Tibial nerve (tissue), 4 donors: Measurements from ENCODE around the gene CCR5. TPM values are rescaled to one million over a fixed set of nuclear protein-coding genes. Genes with fewer than 3 reads are reported as not detected.

ENCODE experiments used
- DNase-seq, 2 donors: peaks; one replicate each; pipeline ENCODE4 v3.0.0-alpha.2; 2019; ENCODE audit warnings: low spot score in 2 of 2
- H3K27ac ChIP-seq, 4 donors: fragments of 200-600 bp; sonication (generic) in 3 of 4; one replicate each; pipeline ENCODE4 v1.5.1; 2017 to 2019; ENCODE audit warnings: mild to moderate bottlenecking in 1 of 4
- H3K27me3 ChIP-seq, 2 donors: fragments of 200-600 bp; sonication (generic) in 1 of 2; one replicate each; pipeline versions ENCODE4 v1.5.1 to v1.6.0; 2017 to 2019
- H3K36me3 ChIP-seq, 3 donors: fragments of 200-600 bp; sonication (generic); one replicate each; pipeline ENCODE4 v1.5.1; 2018 to 2019
- H3K4me1 ChIP-seq, 4 donors: fragments of 200-600 bp; sonication (generic) in 3 of 4; one replicate each; pipeline ENCODE4 v1.5.1; 2017 to 2019
- H3K4me3 ChIP-seq, 4 donors: fragments of 200-600 bp; sonication (generic) in 3 of 4; one replicate each; pipeline ENCODE4 v1.5.1; 2017 to 2019; ENCODE audit warnings: mild to moderate bottlenecking in 1 of 4, moderate library complexity in 1 of 4
- H3K9me3 ChIP-seq, 4 donors: fragments of 200-600 bp; sonication (generic) in 3 of 4; one replicate each; pipeline ENCODE4 v1.5.1; 2017 to 2019
- EP300 ChIP-seq, 2 donors: sonication (generic); formaldehyde crosslinking; IDR thresholded peaks; one replicate each; pipeline ENCODE4 v1.6.1; 2017; ENCODE audit warnings: antibody characterized with exemption in 2 of 2, mild to moderate bottlenecking in 1 of 2
- POLR2A ChIP-seq, 2 donors: fragments of 450-650 bp; IDR thresholded peaks; one replicate each; pipeline ENCODE4 v1.6.1; 2017; ENCODE audit warnings: antibody characterized with exemption in 2 of 2, mild to moderate bottlenecking in 2 of 2, moderate library complexity in 2 of 2
- WGBS, 2 donors: methylation state at CpG; one replicate each; pipeline ENCODE4 v1.1.5; 2018; 5-methylcytosine and 5-hydroxymethylcytosine counted together
- total RNA-seq, 4 donors: library from RNA; depleted of rRNA; stranded (reverse); fragments of >200 nt; gene quantifications; one replicate each; pipeline ENCODE4 v1.1.0, GENCODE V29; 2016
- TF ChIP-seq, protein P1 (sequence below), 5 experiments: fragments of 200-600 bp in 3 of 5; fragments of 450-650 bp in 2 of 5; sonication (generic) in 3 of 5; IDR thresholded peaks; one replicate each; pipeline ENCODE4 v1.5.1; 2016 to 2019; ENCODE audit warnings: antibody characterized with exemption in 5 of 5, mild to moderate bottlenecking in 3 of 5, moderate library complexity in 2 of 5

CCR5 gene
- total RNA-seq, 4 donors from 2014 or later: 0.22 to 1.2 (median 0.87) TPM

DNA sequence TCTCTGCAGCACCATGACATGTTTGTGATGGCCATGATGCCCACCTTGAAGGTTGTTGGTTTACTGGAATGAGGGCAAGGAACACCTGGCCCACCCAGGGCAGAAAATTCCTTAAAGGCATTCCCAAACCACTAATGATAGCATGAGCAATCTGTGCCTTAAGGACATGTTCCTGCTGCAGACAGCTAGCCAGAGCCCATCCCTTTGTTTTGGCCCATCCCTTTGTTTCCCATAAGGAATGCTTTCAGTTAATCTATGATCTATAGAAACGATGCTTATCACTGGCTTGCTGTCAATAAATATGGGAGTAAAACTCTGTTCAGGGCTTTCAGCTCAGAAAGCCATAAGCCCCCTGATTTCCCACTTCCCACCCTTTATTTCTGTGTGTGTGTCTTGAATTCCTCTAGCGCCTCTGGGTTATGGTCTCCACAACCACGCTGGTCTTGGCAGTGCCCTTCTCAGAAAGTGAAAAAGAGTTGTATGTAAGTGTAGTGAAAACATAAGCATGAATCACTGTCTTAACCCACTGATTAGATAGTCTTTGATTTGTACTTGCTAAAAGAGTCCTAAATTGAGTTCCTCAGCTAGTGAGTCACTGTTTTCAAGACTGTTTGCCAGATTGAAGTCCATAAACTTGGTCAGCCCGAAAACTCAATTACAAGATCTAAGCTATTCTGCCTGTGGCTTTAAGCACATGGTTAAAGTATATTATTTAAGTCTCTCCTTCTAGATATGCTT lies 35.8 kb upstream of the CCR5 start:
- H3K4me3 ChIP-seq: no peak overlapping the region
- WGBS, 2 donors: 51 to 62% methylated on average over 4 of the region's 4 CpGs
- no peaks in the 10 kb centered on the region for H3K27me3 ChIP-seq
- H3K36me3 ChIP-seq: no peaks in the 10 kb centered on the region
- no peaks in the 10 kb centered on the region for H3K4me1 ChIP-seq
- no peak for DNase-seq
- TF ChIP-seq EP300 (IDR thresholded peaks at IDR 0.05) (no peak), POLR2A (IDR thresholded peaks at IDR 0.05) (no peak)
- TF ChIP-seq, protein P1, sequence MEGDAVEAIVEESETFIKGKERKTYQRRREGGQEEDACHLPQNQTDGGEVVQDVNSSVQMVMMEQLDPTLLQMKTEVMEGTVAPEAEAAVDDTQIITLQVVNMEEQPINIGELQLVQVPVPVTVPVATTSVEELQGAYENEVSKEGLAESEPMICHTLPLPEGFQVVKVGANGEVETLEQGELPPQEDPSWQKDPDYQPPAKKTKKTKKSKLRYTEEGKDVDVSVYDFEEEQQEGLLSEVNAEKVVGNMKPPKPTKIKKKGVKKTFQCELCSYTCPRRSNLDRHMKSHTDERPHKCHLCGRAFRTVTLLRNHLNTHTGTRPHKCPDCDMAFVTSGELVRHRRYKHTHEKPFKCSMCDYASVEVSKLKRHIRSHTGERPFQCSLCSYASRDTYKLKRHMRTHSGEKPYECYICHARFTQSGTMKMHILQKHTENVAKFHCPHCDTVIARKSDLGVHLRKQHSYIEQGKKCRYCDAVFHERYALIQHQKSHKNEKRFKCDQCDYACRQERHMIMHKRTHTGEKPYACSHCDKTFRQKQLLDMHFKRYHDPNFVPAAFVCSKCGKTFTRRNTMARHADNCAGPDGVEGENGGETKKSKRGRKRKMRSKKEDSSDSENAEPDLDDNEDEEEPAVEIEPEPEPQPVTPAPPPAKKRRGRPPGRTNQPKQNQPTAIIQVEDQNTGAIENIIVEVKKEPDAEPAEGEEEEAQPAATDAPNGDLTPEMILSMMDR (IDR thresholded peaks at IDR 0.05): no peak
- peaks cover 0 to 15% (median 0%) of the 10 kb centered on the region in 4 donors for H3K9me3 ChIP-seq
- no peak overlapping the region for H3K27ac ChIP-seq

DNA sequence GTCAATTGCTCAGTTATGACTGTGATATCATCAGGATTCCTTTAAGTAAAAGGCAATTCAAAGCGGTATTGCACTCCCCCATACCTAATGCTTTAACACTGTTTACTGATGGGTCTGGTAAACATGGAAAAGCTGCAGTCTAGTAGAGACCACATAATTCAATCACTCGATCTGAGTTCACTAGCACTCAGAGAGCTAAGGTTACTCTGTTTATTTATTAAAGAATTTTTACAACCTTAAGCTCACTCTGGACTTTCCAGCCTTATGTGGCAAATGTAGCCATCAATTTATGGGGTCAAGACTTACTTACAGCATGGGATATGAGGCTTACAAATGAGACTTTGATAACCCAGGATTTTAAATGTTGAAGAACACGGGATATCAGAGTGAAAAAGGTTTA lies 35.2 kb upstream of the CCR5 start:
- no peaks in the 10 kb centered on the region for H3K4me1 ChIP-seq
- TF ChIP-seq EP300 (IDR thresholded peaks at IDR 0.05) (no peak), POLR2A (IDR thresholded peaks at IDR 0.05) (no peak)
- TF ChIP-seq, protein P1 (IDR thresholded peaks at IDR 0.05): no peak
- no peak overlapping the region for H3K27ac ChIP-seq
- WGBS, 2 donors: 76 to 77% methylated on average over 3 of the region's 3 CpGs
- no peak overlapping the region for H3K4me3 ChIP-seq
- H3K9me3 ChIP-seq: peaks cover 0 to 16% (median 0%) of the 10 kb centered on the region in 4 donors
- H3K36me3 ChIP-seq: no peaks in the 10 kb centered on the region
- no peaks in the 10 kb centered on the region for H3K27me3 ChIP-seq
- no peak for DNase-seq

DNA sequence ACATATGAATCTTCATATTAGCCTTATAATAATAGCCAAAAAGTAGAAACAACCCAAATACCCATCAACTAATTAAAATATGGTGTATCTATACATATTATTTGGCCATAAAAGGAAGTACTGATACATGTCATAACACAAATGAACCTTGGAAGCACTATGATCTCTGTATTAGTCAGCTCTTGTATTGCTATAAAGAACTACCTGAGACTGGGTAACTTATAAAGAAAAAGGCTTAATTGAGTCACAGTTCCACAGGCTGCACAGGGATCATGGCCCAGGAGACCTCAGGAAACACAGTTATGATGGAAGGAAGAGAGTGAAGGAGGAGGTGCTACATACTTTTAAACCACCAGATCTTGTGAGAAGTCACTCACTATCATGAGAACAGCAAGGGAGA lies 32.8 kb upstream of the CCR5 start:
- no peaks in the 10 kb centered on the region for H3K4me1 ChIP-seq
- H3K4me3 ChIP-seq: no peak overlapping the region
- H3K27ac ChIP-seq: no peak overlapping the region
- H3K36me3 ChIP-seq: no peaks in the 10 kb centered on the region
- peaks cover 0 to 16% (median 0%) of the 10 kb centered on the region in 4 donors for H3K9me3 ChIP-seq
- H3K27me3 ChIP-seq: no peaks in the 10 kb centered on the region
- TF ChIP-seq EP300 (IDR thresholded peaks at IDR 0.05) (no peak), POLR2A (IDR thresholded peaks at IDR 0.05) (no peak)
- TF ChIP-seq, protein P1 (IDR thresholded peaks at IDR 0.05): no peak
- DNase-seq: no peak

DNA sequence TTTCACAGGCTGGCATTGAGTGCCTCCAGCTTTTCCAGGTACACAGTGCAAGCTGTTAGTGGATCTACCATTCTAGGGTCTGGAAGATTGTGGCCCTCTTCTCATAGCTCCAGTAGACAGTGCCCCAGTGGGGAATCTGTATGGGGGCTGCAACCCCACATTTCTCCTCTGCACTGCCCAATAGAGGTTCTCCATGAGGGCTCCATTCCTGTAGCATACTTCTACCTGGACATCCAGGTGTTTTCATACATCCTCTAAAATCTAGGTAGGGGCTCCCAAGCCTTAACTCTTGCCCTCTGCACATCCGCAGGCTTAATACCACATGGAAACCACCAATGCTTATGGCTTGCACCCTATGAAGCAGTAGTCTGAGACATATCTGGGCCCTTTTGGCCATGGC lies 31.9 kb upstream of the CCR5 start:
- Histone ChIP-seq H3K9me3 (peaks cover 0 to 16% (median 0%) of the 10 kb centered on the region in 4 donors), H3K4me1 (no peaks in the 10 kb centered on the region), H3K27me3 (no peaks in the 10 kb centered on the region), H3K4me3 (no peak overlapping the region), H3K36me3 (no peaks in the 10 kb centered on the region), H3K27ac (no peak overlapping the region)
- no peak for DNase-seq
- TF ChIP-seq EP300 (IDR thresholded peaks at IDR 0.05) (no peak), POLR2A (IDR thresholded peaks at IDR 0.05) (no peak)
- TF ChIP-seq, protein P1 (IDR thresholded peaks at IDR 0.05): no peak
- WGBS, 2 donors: 90 to 100% methylated on average over 1 of the region's 1 CpG

DNA sequence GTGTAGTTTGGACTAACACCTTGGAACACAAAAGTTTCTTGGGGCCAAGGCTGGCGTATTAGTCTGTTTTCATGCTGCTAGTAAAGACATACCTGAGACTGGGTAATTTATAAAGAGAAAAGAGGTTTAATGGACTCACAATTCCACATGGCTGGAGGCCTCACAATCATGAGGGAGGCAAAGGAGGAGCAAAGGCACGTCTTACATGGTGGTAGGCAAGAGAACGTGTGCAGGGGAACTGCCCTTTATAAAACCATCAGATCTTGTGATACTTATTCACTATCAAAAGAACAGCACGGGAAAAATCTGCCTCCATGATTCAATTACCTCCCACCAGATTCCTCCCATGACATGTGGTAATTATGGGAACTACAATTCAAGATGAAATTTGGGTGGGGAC lies 26.3 kb upstream of the CCR5 start:
- WGBS, 2 donors: 75 to 77% methylated on average over 4 of the region's 4 CpGs
- Histone ChIP-seq H3K27ac (no peak overlapping the region), H3K36me3 (no peaks in the 10 kb centered on the region), H3K27me3 (no peaks in the 10 kb centered on the region), H3K4me1 (peaks cover 0 to 6% (median 0%) of the 10 kb centered on the region in 4 donors), H3K4me3 (no peak overlapping the region), H3K9me3 (peaks cover 0 to 6% (median 0%) of the 10 kb centered on the region in 4 donors)
- no peak for TF ChIP-seq POLR2A (IDR thresholded peaks at IDR 0.05)
- TF ChIP-seq, protein P1 (IDR thresholded peaks at IDR 0.05): no peak
- TF ChIP-seq EP300 (IDR thresholded peaks at IDR 0.05): no peak
- no peak for DNase-seq
